ENCODE measurements around the gene MTMR11. TPM values are rescaled to one million over a fixed set of nuclear protein-coding genes. Genes with fewer than 3 reads are reported as not detected.
A peak's percentile ranks its signal among the peaks of the same experiment; 100 is the strongest.

Gene MTMR11
- 17.1 and 18.3 TPM in 2 replicates for polyA plus RNA-seq (2013)

- H3K23ac ChIP-seq (ENCODE audit: low read length), result no peak within 1 kb of the TSS
- peak within 1 kb of the TSS; percentile 50 for H3K14ac ChIP-seq (ENCODE audit: low read length)
- H3K4me1 ChIP-seq (ENCODE audit: control insufficient read depth in 1 of 2, insufficient read depth in 2 of 2, low read length in 2 of 2), result peaks cover 11 to 23% of the 10 kb centered on the region in 2 experiments
- H4K91ac ChIP-seq (ENCODE audit: low read depth, low read length), result peak within 1 kb of the TSS; percentile 95
- peak within 1 kb of the TSS; percentile 78 for H2BK12ac ChIP-seq (ENCODE audit: low read length)
- peak within 1 kb of the TSS; percentile 81 for H4K8ac ChIP-seq (ENCODE audit: low read depth, low read length)
- H3K4ac ChIP-seq (ENCODE audit: low read depth, low read length), result peak within 1 kb of the TSS; percentile 31
- H3K4me2 ChIP-seq (ENCODE audit: low read length), result peak within 1 kb of the TSS; percentile 77
- H2BK120ac ChIP-seq (ENCODE audit: insufficient read depth, low read length, poor library complexity), result peak within 1 kb of the TSS; percentile 87
- WGBS (ENCODE audit: extremely low coverage, insufficient coverage, insufficient read length), result no CpG with 5 or more reads among the region's 18 CpGs
- DNase-seq, result peak in 1 of 2 donors; percentile 50
- H3K36me3 ChIP-seq (ENCODE audit: control insufficient read depth in 1 of 2, insufficient read depth in 2 of 2, low read length in 2 of 2), result peaks cover 8 to 21% of the 10 kb centered on the region in 2 experiments
- H3K9me3 ChIP-seq (ENCODE audit: insufficient read depth, low read depth, low read length), result no peaks in the 10 kb centered on the region
- H4K12ac ChIP-seq (ENCODE audit: low read depth, low read length), result peak within 1 kb of the TSS; percentile 55
- peak within 1 kb of the TSS; percentile 98 for H3K27ac ChIP-seq (ENCODE audit: low read depth, low read length)
- peak within 1 kb of the TSS; percentile 80 for H3K4me3 ChIP-seq (ENCODE audit: low read depth, low read length)
- peak within 1 kb of the TSS; percentile 84 for H3K9ac ChIP-seq (ENCODE audit: low read length)
- H3K18ac ChIP-seq (ENCODE audit: low read length), result peak within 1 kb of the TSS; percentile 27
- H2AFZ ChIP-seq (ENCODE audit: insufficient read depth, low read length, poor library complexity), result peak within 1 kb of the TSS; percentile 27
- peak within 1 kb of the TSS; percentile 94 for H2BK5ac ChIP-seq (ENCODE audit: low read depth, low read length, poor library complexity)
- H3K79me2 ChIP-seq (ENCODE audit: control insufficient read depth, insufficient read depth, low read length, poor library complexity), result peaks cover 5% of the 10 kb centered on the region
- peak within 1 kb of the TSS; percentile 83 for H2AK5ac ChIP-seq (ENCODE audit: low read length)
- no peaks in the 10 kb centered on the region for H3K27me3 ChIP-seq (ENCODE audit: insufficient read depth, low read length)
- H3K79me1 ChIP-seq (ENCODE audit: low read length), result peaks cover 31% of the 10 kb centered on the region
These were observed at the start of gene MTMR11 for GRCh38 chr1:149936170-149936991. MTMR11 (minus strand) TSS chr1:149936879; CDS start chr1:149936647, 232 bp downstream.

GRCh38 chr1:149979972-149980540, 43.4 kb upstream of the MTMR11 start:
- H3K4me1 ChIP-seq (ENCODE audit: control insufficient read depth in 1 of 2, insufficient read depth in 2 of 2, low read length in 2 of 2), result peaks cover 0 to under 1% of the 10 kb centered on the region in 2 experiments
- H3K9ac ChIP-seq (ENCODE audit: low read length), result no peak overlapping the region
- H3K79me1 ChIP-seq (ENCODE audit: low read length), result peaks cover 2% of the 10 kb centered on the region
- no CpG with 5 or more reads among the region's 3 CpGs for WGBS (ENCODE audit: extremely low coverage, insufficient coverage, insufficient read length)
- peaks cover 4 to 7% of the 10 kb centered on the region in 2 experiments for H3K36me3 ChIP-seq (ENCODE audit: control insufficient read depth in 1 of 2, insufficient read depth in 2 of 2, low read length in 2 of 2)
- no peak overlapping the region for H3K27ac ChIP-seq (ENCODE audit: low read depth, low read length)
- H3K27me3 ChIP-seq (ENCODE audit: insufficient read depth, low read length), result no peaks in the 10 kb centered on the region
- peak in 1 of 2 donors; percentile 42 for DNase-seq
- no peak overlapping the region for H2BK5ac ChIP-seq (ENCODE audit: low read depth, low read length, poor library complexity)
- no peak overlapping the region for H4K8ac ChIP-seq (ENCODE audit: low read depth, low read length)
- no peak overlapping the region for H2AFZ ChIP-seq (ENCODE audit: insufficient read depth, low read length, poor library complexity)
- H3K9me3 ChIP-seq (ENCODE audit: insufficient read depth, low read depth, low read length), result no peaks in the 10 kb centered on the region
- H3K23ac ChIP-seq (ENCODE audit: low read length), result no peak overlapping the region
- no peak overlapping the region for H3K4ac ChIP-seq (ENCODE audit: low read depth, low read length)
- H2BK12ac ChIP-seq (ENCODE audit: low read length), result no peak overlapping the region
- H3K79me2 ChIP-seq (ENCODE audit: control insufficient read depth, insufficient read depth, low read length, poor library complexity), result no peaks in the 10 kb centered on the region
- H4K91ac ChIP-seq (ENCODE audit: low read depth, low read length), result no peak overlapping the region
- H3K14ac ChIP-seq (ENCODE audit: low read length), result no peak overlapping the region
- H4K12ac ChIP-seq (ENCODE audit: low read depth, low read length), result no peak overlapping the region
- H3K4me3 ChIP-seq (ENCODE audit: low read depth, low read length), result no peak overlapping the region
- H2AK5ac ChIP-seq (ENCODE audit: low read length), result no peak overlapping the region
- H3K4me2 ChIP-seq (ENCODE audit: low read length), result no peak overlapping the region
- H3K18ac ChIP-seq (ENCODE audit: low read length), result no peak overlapping the region
- H2BK120ac ChIP-seq (ENCODE audit: insufficient read depth, low read length, poor library complexity), result no peak overlapping the region

GRCh38 chr1:149979245-149979971, 42.7 kb upstream of the MTMR11 start:
- Histone ChIP-seq H2AFZ (ENCODE audit: insufficient read depth, low read length, poor library complexity) (no peak overlapping the region), H3K14ac (ENCODE audit: low read length) (no peak overlapping the region), H3K4me2 (ENCODE audit: low read length) (no peak overlapping the region), H3K4ac (ENCODE audit: low read depth, low read length) (no peak overlapping the region), H4K8ac (ENCODE audit: low read depth, low read length) (no peak overlapping the region), H3K9me3 (ENCODE audit: insufficient read depth, low read depth, low read length) (no peaks in the 10 kb centered on the region), H3K79me2 (ENCODE audit: control insufficient read depth, insufficient read depth, low read length, poor library complexity) (no peaks in the 10 kb centered on the region), H2BK5ac (ENCODE audit: low read depth, low read length, poor library complexity) (no peak overlapping the region), H3K27ac (ENCODE audit: low read depth, low read length) (no peak overlapping the region), H3K23ac (ENCODE audit: low read length) (no peak overlapping the region), H3K27me3 (ENCODE audit: insufficient read depth, low read length) (no peaks in the 10 kb centered on the region), H3K18ac (ENCODE audit: low read length) (no peak overlapping the region), H3K4me3 (ENCODE audit: low read depth, low read length) (no peak overlapping the region), H3K36me3 (ENCODE audit: control insufficient read depth in 1 of 2, insufficient read depth in 2 of 2, low read length in 2 of 2) (peaks cover 5 to 10% of the 10 kb centered on the region in 2 experiments), H4K91ac (ENCODE audit: low read depth, low read length) (no peak overlapping the region), H2AK5ac (ENCODE audit: low read length) (no peak overlapping the region), H2BK12ac (ENCODE audit: low read length) (no peak overlapping the region), H4K12ac (ENCODE audit: low read depth, low read length) (no peak overlapping the region), H3K9ac (ENCODE audit: low read length) (no peak overlapping the region), H3K79me1 (ENCODE audit: low read length) (no peaks in the 10 kb centered on the region), H3K4me1 (ENCODE audit: control insufficient read depth in 1 of 2, insufficient read depth in 2 of 2, low read length in 2 of 2) (no peaks in the 10 kb centered on the region), H2BK120ac (ENCODE audit: insufficient read depth, low read length, poor library complexity) (no peak overlapping the region)
- WGBS (ENCODE audit: extremely low coverage, insufficient coverage, insufficient read length), result no CpG with 5 or more reads among the region's 2 CpGs
- no peak for DNase-seq

GRCh38 chr1:149978547-149979023, 41.9 kb upstream of the MTMR11 start:
- H3K4me3 ChIP-seq (ENCODE audit: low read depth, low read length), result no peak overlapping the region
- no CpG with 5 or more reads among the region's 1 CpG for WGBS (ENCODE audit: extremely low coverage, insufficient coverage, insufficient read length)
- no peak overlapping the region for H4K8ac ChIP-seq (ENCODE audit: low read depth, low read length)
- H3K4me1 ChIP-seq (ENCODE audit: control insufficient read depth in 1 of 2, insufficient read depth in 2 of 2, low read length in 2 of 2), result no peaks in the 10 kb centered on the region
- H3K9ac ChIP-seq (ENCODE audit: low read length), result no peak overlapping the region
- DNase-seq, result no peak
- H3K4ac ChIP-seq (ENCODE audit: low read depth, low read length), result no peak overlapping the region
- no peaks in the 10 kb centered on the region for H3K27me3 ChIP-seq (ENCODE audit: insufficient read depth, low read length)
- no peak overlapping the region for H3K4me2 ChIP-seq (ENCODE audit: low read length)
- no peak overlapping the region for H2AFZ ChIP-seq (ENCODE audit: insufficient read depth, low read length, poor library complexity)
- H2BK120ac ChIP-seq (ENCODE audit: insufficient read depth, low read length, poor library complexity), result no peak overlapping the region
- H3K27ac ChIP-seq (ENCODE audit: low read depth, low read length), result no peak overlapping the region
- H4K91ac ChIP-seq (ENCODE audit: low read depth, low read length), result no peak overlapping the region
- no peaks in the 10 kb centered on the region for H3K79me1 ChIP-seq (ENCODE audit: low read length)
- H3K36me3 ChIP-seq (ENCODE audit: control insufficient read depth in 1 of 2, insufficient read depth in 2 of 2, low read length in 2 of 2), result peaks cover 5 to 12% of the 10 kb centered on the region in 2 experiments
- no peak overlapping the region for H4K12ac ChIP-seq (ENCODE audit: low read depth, low read length)
- no peak overlapping the region for H3K14ac ChIP-seq (ENCODE audit: low read length)
- H3K9me3 ChIP-seq (ENCODE audit: insufficient read depth, low read depth, low read length), result no peaks in the 10 kb centered on the region
- no peak overlapping the region for H2AK5ac ChIP-seq (ENCODE audit: low read length)
- H2BK12ac ChIP-seq (ENCODE audit: low read length), result no peak overlapping the region
- H2BK5ac ChIP-seq (ENCODE audit: low read depth, low read length, poor library complexity), result no peak overlapping the region
- no peak overlapping the region for H3K18ac ChIP-seq (ENCODE audit: low read length)
- no peaks in the 10 kb centered on the region for H3K79me2 ChIP-seq (ENCODE audit: control insufficient read depth, insufficient read depth, low read length, poor library complexity)
- H3K23ac ChIP-seq (ENCODE audit: low read length), result no peak overlapping the region
